Astrocyte of the hippocampus (primary cell): ENCODE results near the gene BLVRB.

ENCODE experiments used
- DNase-seq: peaks from one replicate; pipeline ENCODE4 v3.0.0; 2011; ENCODE audit warnings: low read depth, low spot score

BLVRB gene

DNA sequence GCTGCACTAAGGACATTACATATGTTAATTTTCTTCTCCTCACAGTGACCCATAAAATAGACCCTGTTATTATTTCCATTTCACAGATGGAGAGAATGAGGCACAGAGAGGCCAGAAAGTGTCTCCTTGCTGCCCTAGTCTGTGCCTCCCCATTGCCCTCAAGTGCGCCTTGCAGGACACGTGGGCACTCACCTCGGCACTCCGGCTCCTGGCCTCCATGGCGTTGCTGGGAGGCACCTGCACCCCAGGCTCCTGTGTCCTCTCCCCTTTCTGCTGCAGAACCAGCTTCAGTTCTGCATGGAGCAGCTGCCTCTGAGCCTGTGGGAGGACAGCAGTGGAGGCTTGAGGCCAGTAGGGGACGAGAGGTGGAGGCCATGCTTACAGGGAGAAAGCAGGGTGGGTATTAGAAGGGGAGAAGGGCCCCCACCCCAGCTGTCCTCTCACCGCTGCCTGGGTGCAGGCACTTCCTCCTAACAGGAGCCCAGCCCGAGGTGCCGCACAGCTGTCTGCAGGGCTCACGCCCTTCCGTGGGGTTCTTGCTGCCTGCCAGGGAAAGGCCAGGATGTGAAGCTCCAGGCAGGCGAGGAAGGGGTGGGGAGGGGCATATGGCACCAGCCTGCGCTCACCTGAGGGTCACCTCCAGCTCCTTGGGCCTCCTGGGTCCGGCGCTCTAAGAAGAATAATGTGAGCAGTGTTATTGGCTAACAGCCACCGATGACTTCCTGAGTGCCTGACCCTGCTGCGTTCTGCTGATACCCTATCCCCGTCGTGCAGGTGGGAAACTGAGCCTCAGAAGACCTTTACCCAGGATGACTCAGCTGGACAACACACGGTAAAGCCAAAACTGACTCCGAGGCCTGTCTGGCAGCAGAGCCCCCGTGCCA is 57.6 kb downstream of the BLVRB start:
- DNase-seq, result no peak

DNA sequence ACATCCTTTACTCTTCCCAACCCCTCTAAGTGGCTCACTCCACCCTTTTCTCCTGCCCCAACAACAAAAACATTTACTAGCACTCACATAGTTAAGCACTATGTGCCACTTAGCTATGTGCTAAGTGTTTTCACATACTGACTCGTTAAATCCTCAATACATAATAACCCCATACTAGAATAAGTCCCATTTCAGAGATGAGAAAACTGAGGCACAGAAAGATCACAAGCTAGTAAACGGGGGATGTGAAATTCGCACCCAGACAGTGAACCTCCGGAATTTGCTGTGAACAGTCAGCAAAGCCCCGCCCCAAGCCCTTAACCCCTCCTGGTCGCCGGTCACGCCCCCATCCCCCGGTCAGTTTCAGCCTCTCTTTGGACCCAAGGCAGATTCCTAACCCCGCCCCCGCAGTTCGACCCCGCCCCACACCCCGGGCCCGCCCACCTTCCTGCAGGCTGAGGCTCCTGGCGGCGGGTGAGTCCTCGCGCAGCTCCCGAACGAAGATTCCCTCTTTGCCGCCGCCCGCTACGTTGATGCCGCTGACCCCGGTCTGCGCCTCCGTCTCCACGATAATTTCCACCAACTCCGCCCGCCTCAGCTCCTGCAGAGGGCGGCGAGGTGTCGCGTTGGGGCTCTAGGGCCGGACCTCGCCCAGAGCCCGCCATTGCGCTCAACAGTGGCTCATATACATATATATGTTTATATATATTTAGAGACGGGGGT is 62.1 kb downstream of the BLVRB start:
- DNase-seq, result peak; percentile 93

DNA sequence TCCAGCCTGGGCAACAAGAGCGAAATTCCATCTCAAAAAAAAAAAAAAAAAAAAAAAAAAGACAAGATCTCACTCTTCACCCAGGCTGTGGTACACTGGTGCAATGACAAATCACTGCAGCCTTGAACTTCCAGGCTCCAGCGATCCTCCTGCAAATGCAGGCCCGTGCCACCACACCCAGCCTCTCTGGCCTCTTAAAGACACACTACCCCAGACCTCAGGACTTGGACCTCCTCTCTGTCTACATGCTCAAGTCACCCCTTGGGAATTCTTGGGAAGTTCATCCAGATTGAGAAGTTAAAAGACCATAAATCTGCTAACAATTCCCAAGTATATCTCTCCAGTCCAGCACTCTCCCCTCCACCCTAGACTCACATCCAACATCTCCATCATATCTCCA is 65.0 kb downstream of the BLVRB start:
- no peak for DNase-seq

DNA sequence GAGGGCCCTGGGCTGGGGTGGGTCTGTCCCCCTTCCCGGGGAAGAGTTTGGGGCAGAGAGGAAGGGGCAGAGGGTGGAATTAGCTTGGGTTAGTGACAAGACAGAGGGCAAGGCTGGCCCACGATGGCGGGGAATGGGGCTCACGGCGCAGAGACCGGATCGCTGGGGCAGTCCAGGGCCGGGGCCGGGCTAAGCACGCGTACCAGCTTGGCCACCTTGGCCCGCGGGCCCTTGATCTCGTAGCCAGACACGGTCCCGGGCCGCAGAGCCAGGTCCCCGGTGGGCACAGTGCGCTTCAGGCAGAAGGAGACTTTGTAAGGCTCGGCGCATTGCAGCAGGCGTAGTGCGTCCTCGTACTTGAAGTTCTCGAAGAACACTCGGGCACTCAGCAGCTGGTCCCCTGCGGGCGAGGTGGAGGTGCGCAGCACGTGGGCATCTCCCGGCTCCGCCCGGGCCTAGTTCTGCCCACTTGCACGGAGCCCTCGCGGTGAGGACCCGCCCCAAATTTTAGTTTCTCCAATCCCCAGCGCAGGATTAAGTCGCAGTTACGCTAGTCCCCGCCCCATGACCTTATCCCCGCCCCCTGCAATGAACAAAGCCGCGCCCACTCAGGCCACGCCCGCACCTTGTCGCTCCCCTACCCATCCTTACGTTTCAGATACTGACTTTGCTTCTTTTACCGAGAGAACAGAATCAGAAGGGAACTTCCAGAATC is 67.0 kb downstream of the BLVRB start:
- DNase-seq, result peak; percentile 59
